A673 (cell line): ENCODE data around the gene CUL7. TPM values are rescaled to one million over a fixed set of nuclear protein-coding genes. Genes with fewer than 3 reads are reported as not detected.

Source experiments
- BruUV-seq: library from RNA; stranded (reverse); fragments of 400-500 nt; replicated peaks from 2 replicates; lab custom pipeline; 2021; lab: Mats Ljungman, UMichigan
- CTCF ChIA-PET: fragments of 300-600 bp; sonication (Branson Sonifier 250); formaldehyde crosslinking; loops from one replicate; lab custom pipeline; 2022; ENCODE audit warnings: antibody characterized with exemption; lab: Charles Lee
- POLR2A ChIA-PET: fragments of 300-600 bp; sonication (Branson Sonifier 250); formaldehyde crosslinking; loops from one replicate; lab custom pipeline; 2022; ENCODE audit warnings: antibody characterized with exemption; ENCODE audit not compliant: low non-redundant PET; lab: Charles Lee
- DNase-seq: peaks from one replicate; pipeline ENCODE4 v3.0.0-alpha.2; 2015; ENCODE audit warnings: low spot score
- H3K27ac ChIP-seq: fragments of 200-600 bp; sonication (generic); 2 replicates; pipeline ENCODE4 v1.5.1; 2016; ENCODE audit warnings: mixed run types, low read depth, mild to moderate bottlenecking, mixed read lengths, antibody characterized with exemption, low read length; ENCODE audit not compliant: poor library complexity, severe bottlenecking
- H3K27me3 ChIP-seq: fragments of 200-600 bp; sonication (generic); replicated peaks from 2 replicates; pipeline ENCODE4 v1.6.1; 2017; ENCODE audit warnings: mixed run types, low read depth, mild to moderate bottlenecking, mixed read lengths, antibody characterized with exemption, low read length; ENCODE audit not compliant: insufficient read depth, poor library complexity
- H3K36me3 ChIP-seq: fragments of 200-600 bp; sonication (generic); 2 replicates; pipeline ENCODE4 v1.6.1; 2016; ENCODE audit warnings: mixed run types, mild to moderate bottlenecking, mixed read lengths, antibody characterized with exemption, low read length; ENCODE audit not compliant: insufficient read depth, poor library complexity, severe bottlenecking
- H3K4me1 ChIP-seq: fragments of 200-600 bp; sonication (generic); 2 replicates; pipeline ENCODE4 v1.6.1; 2017; ENCODE audit warnings: mixed run types, mild to moderate bottlenecking, mixed read lengths, antibody characterized with exemption, low read length; ENCODE audit not compliant: insufficient read depth, poor library complexity, severe bottlenecking
- H3K4me3 ChIP-seq: fragments of 200-600 bp; sonication (generic); 2 replicates; pipeline ENCODE4 v1.5.1; 2016; ENCODE audit warnings: low read depth, mixed run types, mild to moderate bottlenecking, mixed read lengths, low read length; ENCODE audit not compliant: poor library complexity, severe bottlenecking
- H3K9me3 ChIP-seq: fragments of 200-600 bp; sonication (generic); 2 replicates; pipeline ENCODE4 v1.6.1; 2016; ENCODE audit warnings: mixed run types, low read depth, mild to moderate bottlenecking, mixed read lengths, antibody characterized with exemption, low read length; ENCODE audit not compliant: poor library complexity, severe bottlenecking
- CTCF ChIP-seq: fragments of 300-800, 200-600 bp; sonication (generic); conservative IDR thresholded peaks from 2 replicates; pipeline ENCODE4 v1.5.1; 2017; ENCODE audit warnings: low read depth, mild to moderate bottlenecking, antibody characterized with exemption, low read length, moderate library complexity, mixed read lengths
- EZH2 ChIP-seq: fragments of 200-600 bp; sonication (generic); IDR thresholded peaks from 2 replicates; pipeline ENCODE4 v1.6.1; 2017; ENCODE audit warnings: borderline replicate concordance, low read depth, mild to moderate bottlenecking, mixed read lengths, antibody characterized with exemption, low read length; ENCODE audit not compliant: poor library complexity, severe bottlenecking
- intact Hi-C: fragments of 100-400 bp; cut with micrococcal nuclease; formaldehyde crosslinking; loops from one replicate; pipeline ENCODE4 v1.10.0; 2022; ENCODE audit not compliant: unreplicated experiment
- total RNA-seq: library from RNA; stranded (reverse); gene quantifications from 2 replicates; pipeline ENCODE4 v1.2.3, GENCODE V29; 2021

Gene CUL7
- total RNA-seq, 1 experiment from 2014 or later, result 29.4 TPM

- no peaks in the 10 kb centered on the region for H3K9me3 ChIP-seq
- peak overlapping the region; percentile 82 for H3K4me3 ChIP-seq
- CTCF ChIA-PET, result no interaction called here
- peaks cover 7% of the 10 kb centered on the region for H3K4me1 ChIP-seq
- POLR2A ChIA-PET, result no interaction called here
- intact Hi-C loops, result loop anchor here (5.0 kb wide), 1 partner anchor 110 kb away; no protein-coding TSS in a partner anchor
- H3K36me3 ChIP-seq, result peaks cover 60% of the 10 kb centered on the region
- no peak for DNase-seq
- H3K27ac ChIP-seq, result peak overlapping the region; percentile 79
- BruUV-seq, result no TSS peak
- TF ChIP-seq EZH2, result no peak
- TF ChIP-seq CTCF, result no peak
- H3K27me3 ChIP-seq, result no peaks in the 10 kb centered on the region
Observed at GRCh38 chr6:43012364-43012763, 41.3 kb downstream of the CUL7 start.

GRCh38 chr6:43011207-43011606 lies 42.4 kb downstream of the CUL7 start:
- Histone ChIP-seq H3K9me3 (no peaks in the 10 kb centered on the region), H3K27me3 (no peaks in the 10 kb centered on the region), H3K36me3 (peaks cover 58% of the 10 kb centered on the region), H3K27ac (no peak overlapping the region), H3K4me3 (no peak overlapping the region), H3K4me1 (peaks cover 7% of the 10 kb centered on the region)
- TF ChIP-seq EZH2, result no peak
- no TSS peak for BruUV-seq
- POLR2A ChIA-PET, result no interaction called here
- no peak for DNase-seq
- intact Hi-C loops, result loop anchor here (5.0 kb wide), 1 partner anchor 109 kb away; no protein-coding TSS in a partner anchor
- CTCF ChIA-PET, result interaction anchor here (0.6 kb wide), 1 partner anchor 28 kb away, joined by 3 read pairs; no protein-coding TSS in a partner anchor

- intact Hi-C loops, result loop anchor here (1.0 kb wide), 1 partner anchor 134 kb away; no protein-coding TSS in a partner anchor
- peaks cover 7% of the 10 kb centered on the region for H3K4me1 ChIP-seq
- peak; percentile 61 for TF ChIP-seq CTCF
- TF ChIP-seq EZH2, result no peak
- peaks cover 58% of the 10 kb centered on the region for H3K36me3 ChIP-seq
- H3K4me3 ChIP-seq, result no peak overlapping the region
- BruUV-seq, result no TSS peak
- CTCF ChIA-PET, result no interaction called here
- H3K27me3 ChIP-seq, result no peaks in the 10 kb centered on the region
- DNase-seq, result peak; percentile 66
- H3K9me3 ChIP-seq, result no peaks in the 10 kb centered on the region
- POLR2A ChIA-PET, result no interaction called here
- no peak overlapping the region for H3K27ac ChIP-seq
Observed at GRCh38 chr6:43009124-43009523, 44.5 kb downstream of the CUL7 start.

GRCh38 chr6:43007126-43007525 lies 46.5 kb downstream of the CUL7 start:
- no peak for TF ChIP-seq CTCF
- TF ChIP-seq EZH2, result no peak
- DNase-seq, result no peak
- ChIA-PET CTCF (interaction anchor here (0.5 kb wide), 1 partner anchor 149 kb away, joined by 5 read pairs; no protein-coding TSS in a partner anchor), POLR2A (interaction anchor here (0.7 kb wide), 1 partner anchor 118 kb away, joined by 3 read pairs; no protein-coding TSS in a partner anchor)
- Histone ChIP-seq H3K9me3 (no peaks in the 10 kb centered on the region), H3K4me1 (no peaks in the 10 kb centered on the region), H3K27me3 (no peaks in the 10 kb centered on the region), H3K4me3 (no peak overlapping the region), H3K27ac (no peak overlapping the region), H3K36me3 (peaks cover 52% of the 10 kb centered on the region)
- intact Hi-C loops, result no loop called here
- BruUV-seq, result no TSS peak
